HG03469 (cell line): ENCODE results near the gene TTLL8.

ENCODE experiments used
- ATAC-seq: cut with Tn5 transposase; IDR thresholded peaks from one replicate; pipeline ENCODE4 v1.9.1; 2021; ENCODE audit warnings: mild to moderate bottlenecking, moderate library complexity, moderate number of reproducible peaks; ENCODE audit not compliant: unreplicated experiment

Gene TTLL8

GRCh38 chr22:50008151-50009040 is 49.7 kb downstream of the TTLL8 start:
- ATAC-seq = no peak

- no peak for ATAC-seq
Measured at GRCh38 chr22:50007057-50007511, 51.0 kb downstream of the TTLL8 start.

- ATAC-seq = no peak
Measured at GRCh38 chr22:50004918-50005317, 53.2 kb downstream of the TTLL8 start.

GRCh38 chr22:50002791-50003190 is 55.3 kb downstream of the TTLL8 start:
- ATAC-seq = no peak

- ATAC-seq = no peak
Measured at GRCh38 chr22:50001388-50002231, 56.5 kb downstream of the TTLL8 start.

GRCh38 chr22:50000587-50001387 is 57.3 kb downstream of the TTLL8 start:
- no peak for ATAC-seq

- ATAC-seq = no peak
Measured at GRCh38 chr22:49999946-50000586, 58.0 kb downstream of the TTLL8 start.

- no peak for ATAC-seq
Measured at GRCh38 chr22:49999063-49999945, 58.8 kb downstream of the TTLL8 start.

GRCh38 chr22:49998718-49999062 is 59.4 kb downstream of the TTLL8 start:
- no peak for ATAC-seq

- no peak for ATAC-seq
Measured at GRCh38 chr22:49997932-49998717, 60.0 kb downstream of the TTLL8 start.

- ATAC-seq = no peak
Measured at GRCh38 chr22:49997251-49997599, 60.9 kb downstream of the TTLL8 start.

- ATAC-seq = no peak
Measured at GRCh38 chr22:49996518-49997250, 61.4 kb downstream of the TTLL8 start.

GRCh38 chr22:49996119-49996517 is 62.0 kb downstream of the TTLL8 start:
- ATAC-seq = no peak

- no peak for ATAC-seq
Measured at GRCh38 chr22:49995361-49996118, 62.6 kb downstream of the TTLL8 start.

- no peak for ATAC-seq
Measured at GRCh38 chr22:49995041-49995360, 63.1 kb downstream of the TTLL8 start.

GRCh38 chr22:49994361-49995040 is 63.6 kb downstream of the TTLL8 start:
- no peak for ATAC-seq
